GM13976 (cell line): ENCODE data around the gene PRKAG3.
A peak's percentile ranks its signal among the peaks of the same experiment; 100 is the strongest.
"Not testable (repeated sequence)": the region's sequence is repeated elsewhere in the genome, so short reads cannot be mapped to it uniquely, and the experiment has no call there.

Experiments
- DNase-seq: peaks from one replicate; pipeline ENCODE4 v3.0.0; 2012; ENCODE audit warnings: low spot score
- CTCF ChIP-seq: IDR thresholded peaks from 2 replicates; pipeline ENCODE4 v1.5.1; 2012; ENCODE audit warnings: borderline replicate concordance, mild to moderate bottlenecking; ENCODE audit not compliant: insufficient read depth; ENCODE audit errors: extremely low read depth, missing control alignments, control extremely low read depth
- in situ Hi-C: fragments of 300-500 bp; cut with MboI; formaldehyde crosslinking; loops from one replicate; pipeline ENCODE4 v1.12.0; 2022; ENCODE audit warnings: low sequenced_read_pairs, mixed read lengths, inconsistent platforms; ENCODE audit not compliant: unreplicated experiment

PRKAG3 gene

DNA sequence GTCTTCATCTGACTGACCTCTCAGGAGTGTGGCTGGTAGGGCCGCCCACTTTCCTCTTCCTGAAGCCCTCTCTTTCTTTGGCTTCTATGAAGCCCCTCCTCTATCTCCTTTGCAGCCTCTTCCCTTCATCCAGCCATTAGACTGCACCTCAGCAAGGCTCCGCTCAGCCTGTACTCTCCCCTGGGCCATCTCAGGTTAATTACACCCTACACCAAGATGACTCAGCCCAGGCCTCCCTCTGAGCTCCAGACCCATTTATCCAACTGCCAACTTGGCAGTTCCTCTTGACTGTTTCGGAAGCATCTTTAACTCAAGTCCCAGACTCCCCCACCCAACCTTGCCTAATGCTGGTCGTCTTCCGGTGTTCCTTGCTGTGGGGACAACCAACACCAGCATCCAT lies 22.2 kb upstream of the PRKAG3 start:
- in situ Hi-C loops, result loop anchor here (10.0 kb wide), 1 partner anchor 131 kb away; the partner anchor contains the start of gene FEV
- TF ChIP-seq CTCF, result no peak
- DNase-seq, result no peak

DNA sequence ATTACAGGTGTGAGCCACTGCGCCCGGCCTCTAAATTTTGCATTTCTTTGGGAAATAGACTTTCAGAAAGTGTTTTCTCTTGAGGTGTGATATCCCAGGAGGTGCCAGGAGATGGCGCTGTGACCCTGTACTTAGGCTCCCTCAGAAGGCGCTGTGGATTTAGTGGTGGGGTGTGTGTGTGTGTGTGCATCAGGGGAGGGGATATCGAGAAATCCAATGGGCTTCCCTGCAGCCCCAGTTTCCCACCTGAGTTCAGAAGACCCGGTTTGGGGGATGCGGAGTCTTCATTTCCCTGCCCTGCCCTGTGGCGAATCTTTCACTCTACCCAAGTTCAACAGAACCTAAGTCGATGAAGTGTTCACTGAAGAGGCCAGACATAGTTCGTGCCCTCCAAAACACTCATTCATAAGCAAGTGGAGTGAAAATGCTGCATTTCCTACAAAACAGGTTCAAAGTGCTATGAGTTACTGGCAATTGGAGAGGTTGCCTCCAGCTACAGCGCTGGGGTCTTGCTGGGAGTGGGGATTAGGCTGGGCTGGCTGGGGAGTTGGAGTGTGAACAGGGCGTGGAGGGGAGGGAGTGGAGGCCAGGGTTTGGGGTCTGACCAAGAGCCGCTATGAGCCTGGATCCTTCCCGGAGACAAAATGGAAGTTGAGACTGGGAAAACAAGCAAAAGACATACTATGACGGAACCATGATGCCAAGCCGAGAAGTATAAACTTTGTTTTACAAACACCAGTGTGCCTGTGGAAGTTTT lies 21.5 kb upstream of the PRKAG3 start:
- in situ Hi-C loops, result loop anchor here (10.0 kb wide), 1 partner anchor 132 kb away; the partner anchor contains the start of gene FEV
- peak; percentile 74 for DNase-seq
- peak; percentile 84 for TF ChIP-seq CTCF

DNA sequence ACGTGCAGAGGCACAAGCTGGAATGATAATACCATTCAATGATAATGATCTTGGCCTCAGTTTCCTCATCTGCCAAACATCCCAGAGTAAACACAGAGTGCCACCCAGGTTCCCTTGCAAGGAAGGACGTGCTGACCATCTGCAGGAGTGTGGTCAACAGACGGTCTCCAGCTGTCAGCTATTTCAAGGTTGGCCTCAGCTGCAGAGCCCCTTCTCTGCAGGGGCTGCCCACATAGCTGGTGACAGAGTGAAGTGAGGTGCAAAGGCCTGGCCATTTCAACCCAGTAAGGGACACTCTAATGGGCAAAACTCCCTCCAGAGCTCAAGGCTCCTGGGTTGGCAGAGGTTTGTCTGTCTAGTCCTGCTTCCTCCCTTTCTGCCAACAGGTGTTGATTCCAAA lies 19.7 kb upstream of the PRKAG3 start:
- in situ Hi-C loops, result loop anchor here (10.0 kb wide), 1 partner anchor 134 kb away; the partner anchor contains the start of gene FEV
- TF ChIP-seq CTCF, result no peak
- no peak for DNase-seq

DNA sequence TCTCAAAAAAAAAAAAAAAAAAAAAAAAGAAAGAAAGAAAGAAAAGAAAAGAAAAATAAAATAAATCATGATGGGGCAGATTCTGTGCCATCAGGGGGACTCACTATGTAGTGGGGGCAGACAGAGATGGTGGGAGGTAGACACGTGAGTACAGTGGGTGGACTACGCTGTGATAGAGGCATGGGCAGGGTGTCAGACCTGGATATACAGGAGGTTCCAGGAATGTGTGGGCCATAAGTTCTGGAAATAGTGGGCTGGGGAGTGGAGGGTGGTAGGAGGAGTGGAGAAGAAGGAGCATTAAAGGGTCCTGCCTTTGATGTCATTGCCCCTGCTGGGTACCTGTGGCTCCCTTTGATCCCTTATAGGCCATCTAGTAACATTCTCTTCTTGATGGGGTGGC lies 19.2 kb upstream of the PRKAG3 start:
- in situ Hi-C loops, result loop anchor here (10.0 kb wide), 1 partner anchor 134 kb away; the partner anchor contains the start of gene FEV
- no peak for TF ChIP-seq CTCF
- DNase-seq, result no peak

DNA sequence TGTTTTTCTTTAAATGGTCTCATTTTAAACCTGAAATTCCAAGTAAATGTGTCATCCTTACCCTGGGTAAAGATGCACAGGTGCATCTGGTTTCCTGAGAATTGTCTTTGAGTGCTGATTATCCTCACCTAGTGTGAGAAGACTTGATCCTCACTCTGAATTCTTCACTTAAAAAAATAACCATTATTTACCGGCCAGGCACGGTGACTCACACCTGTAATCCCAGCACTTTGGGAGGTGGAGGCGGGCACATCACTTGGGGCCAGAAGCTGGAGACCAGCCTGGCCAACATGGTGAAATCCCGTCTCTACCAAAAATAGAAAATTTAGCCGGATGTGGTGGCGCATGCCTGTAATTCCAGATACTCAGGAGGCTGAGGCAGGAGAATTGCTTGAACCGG lies 18.1 kb upstream of the PRKAG3 start:
- in situ Hi-C loops, result loop anchor here (10.0 to 25.0 kb wide), 3 partner anchors 125 to 437 kb away; partner anchors contain the start of genes FEV and VIL1
- no peak for DNase-seq
- TF ChIP-seq CTCF, result no peak

- DNase-seq, result not testable (repeated sequence)
- in situ Hi-C loops, result loop anchor here (10.0 to 25.0 kb wide), 2 partner anchors 122 to 435 kb away; partner anchors contain the start of gene VIL1
Measured at GRCh38 chr2:218846963-218847362, 15.4 kb upstream of the PRKAG3 start.

GRCh38 chr2:218844334-218844733 lies 12.7 kb upstream of the PRKAG3 start:
- in situ Hi-C loops, result loop anchor here (10.0 to 25.0 kb wide), 2 partner anchors 120 to 432 kb away; partner anchors contain the start of gene VIL1
- not testable (repeated sequence) for DNase-seq
